GM21717 (cell line): ENCODE results near the gene RAB40B.

Experiments
- ATAC-seq: cut with Tn5 transposase; IDR thresholded peaks from one replicate; pipeline ENCODE4 v1.9.1; 2021; ENCODE audit warnings: mild to moderate bottlenecking, moderate library complexity; ENCODE audit not compliant: unreplicated experiment

Gene RAB40B

GRCh38 chr17:82716203-82717010 is 17.9 kb upstream of the RAB40B start, which contains the start of gene FN3KRP:
Gene FN3KRP (plus strand): TSS chr17:82716706. CDS start chr17:82716756, 50 bp downstream.
- peak; percentile 56 for ATAC-seq

GRCh38 chr17:82713071-82713723 is 14.7 kb upstream of the RAB40B start:
- ATAC-seq, result no peak

GRCh38 chr17:82710499-82711232 is 12.2 kb upstream of the RAB40B start:
- no peak for ATAC-seq

- ATAC-seq, result no peak
Measured at GRCh38 chr17:82709676-82710498, 11.4 kb upstream of the RAB40B start.

GRCh38 chr17:82709024-82709675 is 10.7 kb upstream of the RAB40B start:
- ATAC-seq, result no peak

- ATAC-seq, result no peak
Measured at GRCh38 chr17:82705756-82706155, 7.3 kb upstream of the RAB40B start.

- no peak for ATAC-seq
Measured at GRCh38 chr17:82704886-82705285, 6.4 kb upstream of the RAB40B start.

- ATAC-seq, result no peak
Measured at GRCh38 chr17:82703935-82704865, 5.7 kb upstream of the RAB40B start.

GRCh38 chr17:82703036-82703745 is 4.7 kb upstream of the RAB40B start:
- ATAC-seq, result no peak

- ATAC-seq, result no peak
Measured at GRCh38 chr17:82702231-82702927, 3.9 kb upstream of the RAB40B start.

GRCh38 chr17:82699551-82699950 is 1.1 kb upstream of the RAB40B start:
- ATAC-seq, result no peak

- ATAC-seq, result no peak
Measured at GRCh38 chr17:82698974-82699442, 510 bp upstream of the RAB40B start.

- no peak for ATAC-seq
Measured at GRCh38 chr17:82697808-82698064, 762 bp downstream of the RAB40B start.

GRCh38 chr17:82696916-82697807 is 1.3 kb downstream of the RAB40B start:
- ATAC-seq, result no peak

GRCh38 chr17:82696259-82696658 is 2.2 kb downstream of the RAB40B start:
- no peak for ATAC-seq

GRCh38 chr17:82694647-82695046 is 3.9 kb downstream of the RAB40B start:
- ATAC-seq, result no peak
